Astrocyte of the hippocampus (primary cell): ENCODE data around the gene SLC14A1.
"Not testable (repeated sequence)": the region's sequence is repeated elsewhere in the genome, so short reads cannot be mapped to it uniquely, and the experiment has no call there.

Source experiments
- DNase-seq: peaks from one replicate; pipeline ENCODE4 v3.0.0; 2011; ENCODE audit warnings: low read depth, low spot score

SLC14A1 gene

GRCh38 chr18:45757005-45757404 is 33.0 kb downstream of the SLC14A1 start:
- no peak for DNase-seq

DNA sequence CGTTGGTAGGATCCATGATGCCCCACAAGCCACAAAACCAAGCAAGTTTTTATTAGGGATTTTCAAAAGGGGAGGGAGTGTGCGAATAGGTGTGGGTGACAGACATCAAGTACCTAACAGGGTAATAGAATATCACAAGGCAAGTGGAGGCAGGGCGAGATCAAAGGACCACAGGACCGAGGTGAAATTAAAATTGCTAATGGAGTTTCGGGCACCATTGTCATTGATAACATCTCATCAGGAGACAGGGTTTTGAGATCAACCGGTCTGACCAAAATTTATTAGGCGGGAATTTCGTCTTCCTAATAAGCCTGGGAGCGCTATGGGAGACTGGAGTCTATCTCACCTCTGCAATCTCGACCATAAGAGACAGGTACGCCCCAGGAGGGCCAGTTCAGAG is 33.7 kb downstream of the SLC14A1 start:
- DNase-seq: not testable (repeated sequence)

DNA sequence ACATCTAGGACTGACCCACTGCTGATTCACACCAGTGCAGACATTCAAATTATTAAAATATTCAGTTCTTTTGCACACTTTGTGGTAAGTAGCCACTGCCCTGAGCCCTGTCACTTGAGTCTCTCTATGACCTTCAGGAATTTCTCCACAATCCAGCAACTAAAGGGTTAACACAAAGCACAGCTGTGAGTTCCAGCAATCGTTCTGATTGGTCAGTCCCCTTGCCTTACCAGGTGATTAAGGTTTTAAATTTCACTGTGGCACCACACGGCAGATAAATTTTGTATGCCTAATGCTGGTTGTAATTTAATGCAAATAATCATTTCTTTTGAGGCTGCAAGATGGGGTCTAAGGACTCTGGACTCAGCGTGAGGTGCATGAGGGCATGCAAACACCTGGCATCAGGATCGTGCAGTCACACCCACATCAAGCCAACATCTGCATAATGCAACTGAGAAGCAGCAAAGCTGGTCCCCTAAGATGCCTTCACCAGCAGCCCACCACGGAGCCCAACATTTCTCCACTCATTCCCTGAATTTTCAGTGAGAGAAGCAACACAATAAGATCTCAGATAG is 36.6 kb downstream of the SLC14A1 start:
- no peak for DNase-seq

DNA sequence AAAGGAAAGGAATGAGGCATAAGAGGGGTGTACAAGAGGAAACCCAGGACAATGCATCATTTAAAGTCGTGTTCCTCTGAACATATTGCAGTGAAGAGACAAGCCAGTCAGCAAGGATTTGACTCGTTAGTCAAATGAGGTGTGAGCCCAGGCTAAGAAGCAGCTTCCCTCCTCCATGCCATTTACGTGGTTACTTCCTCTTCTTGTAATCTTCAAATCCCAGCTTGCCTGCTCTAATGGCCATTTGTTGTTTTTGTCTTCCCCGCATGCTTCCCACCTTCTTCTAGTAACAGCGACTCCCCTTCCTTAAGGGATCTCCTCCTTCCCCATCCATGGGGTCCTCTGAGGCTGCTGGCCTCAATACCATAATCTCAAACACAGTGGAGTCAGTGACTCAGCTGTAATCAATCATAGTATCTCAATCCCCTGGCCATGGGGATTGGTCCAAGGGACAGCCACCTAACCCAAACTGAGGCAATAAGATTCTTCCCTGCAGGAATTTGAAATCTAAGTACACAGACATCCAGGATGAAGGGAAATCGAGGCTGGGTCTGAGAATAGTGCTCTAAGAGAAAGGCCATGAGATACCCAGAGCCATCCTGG is 37.6 kb downstream of the SLC14A1 start:
- DNase-seq: no peak

DNA sequence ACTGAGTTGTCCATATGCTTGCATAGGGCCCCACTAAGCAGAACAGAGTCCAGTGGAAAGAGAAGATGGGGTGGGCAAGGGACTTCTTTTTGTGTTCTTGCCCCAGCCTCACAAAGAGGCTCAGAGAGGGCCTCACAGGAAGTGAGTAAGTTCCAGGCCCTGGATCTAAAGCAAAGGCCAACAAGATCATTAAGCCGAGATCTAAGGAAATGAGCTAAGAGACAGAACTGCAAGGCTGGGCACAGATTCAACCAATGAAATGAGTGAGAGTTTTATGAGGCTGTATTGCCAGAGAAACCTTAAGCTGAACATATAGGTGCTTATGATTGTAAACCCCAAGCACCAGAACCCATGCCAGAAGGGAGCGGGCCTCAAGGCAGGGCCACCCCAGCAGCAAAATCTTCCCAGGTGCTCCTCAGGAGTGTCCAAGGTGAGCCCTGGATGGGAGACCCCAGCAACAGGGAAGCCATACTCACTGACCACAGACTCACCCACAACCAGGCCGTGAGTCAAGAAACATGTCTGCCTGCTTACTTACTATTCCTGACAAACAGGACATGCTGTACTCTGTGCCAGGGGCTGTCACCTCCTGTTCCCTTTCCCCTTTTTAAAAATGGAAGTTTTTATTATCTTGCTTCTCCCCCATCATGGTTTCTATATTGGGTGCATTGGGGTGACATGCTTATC is 40.2 kb downstream of the SLC14A1 start:
- DNase-seq: no peak

DNA sequence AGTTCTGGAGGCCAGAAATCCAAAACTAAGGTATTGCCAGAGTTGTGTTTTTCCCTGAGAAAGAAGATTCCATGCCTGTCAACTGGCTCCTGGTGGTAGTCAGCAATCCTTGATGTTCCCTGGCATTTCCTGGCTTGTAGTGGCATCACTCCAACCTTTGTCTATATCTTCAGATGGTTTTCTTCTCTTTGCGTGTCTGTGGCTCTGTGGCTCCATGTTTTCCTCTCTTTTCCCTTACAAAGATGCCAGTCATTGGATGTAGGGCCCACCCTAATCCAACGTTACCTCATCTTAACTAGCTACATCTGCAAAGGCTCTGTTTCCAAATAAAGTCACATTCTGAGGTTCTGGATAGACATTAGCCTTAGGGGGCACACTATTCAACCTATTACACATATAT is 41.8 kb downstream of the SLC14A1 start:
- DNase-seq: no peak

DNA sequence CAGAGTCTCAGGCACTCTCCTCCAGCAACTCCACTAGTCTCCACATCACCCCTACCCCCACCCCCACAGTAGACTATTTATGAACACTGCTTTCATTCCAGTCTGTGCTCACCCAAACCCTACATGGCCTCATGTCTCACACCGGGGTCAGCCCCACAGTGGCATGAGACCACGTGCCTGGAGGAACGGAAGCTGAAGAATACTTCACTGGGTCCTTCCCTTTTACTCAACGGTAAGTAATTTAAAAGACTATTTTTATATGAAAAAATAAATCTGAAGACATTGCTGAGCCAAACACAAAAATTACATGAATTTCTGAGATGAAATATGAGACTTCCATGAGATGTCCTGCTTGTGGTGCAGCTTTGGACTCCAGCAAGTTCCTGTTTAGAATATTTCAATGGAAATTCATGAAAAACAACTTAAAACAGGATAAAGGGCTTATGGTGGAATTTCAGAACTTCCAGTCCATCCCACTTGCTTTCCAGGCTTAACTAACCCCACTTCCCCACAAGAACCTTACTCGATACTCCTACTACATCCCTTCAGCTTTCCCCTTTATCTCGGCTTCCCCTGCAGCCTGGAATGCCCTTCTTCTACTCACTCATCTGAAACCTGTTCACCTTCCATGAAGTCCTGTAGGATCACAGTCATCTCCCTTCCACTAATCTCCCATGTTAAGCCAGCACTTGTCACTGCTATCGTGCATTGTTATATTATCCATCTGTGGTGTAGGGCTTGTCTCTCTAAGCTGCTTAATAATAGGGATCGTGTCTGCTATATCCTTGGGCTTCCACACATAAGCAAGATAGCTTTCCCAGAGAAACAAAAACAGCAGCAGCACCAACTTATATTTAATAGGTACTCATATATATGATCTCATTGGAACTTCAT is 47.9 kb downstream of the SLC14A1 start:
- no peak for DNase-seq

GRCh38 chr18:45774065-45774521 is 50.1 kb downstream of the SLC14A1 start:
- peak; percentile 41 for DNase-seq

GRCh38 chr18:45775241-45775676 is 51.3 kb downstream of the SLC14A1 start:
- DNase-seq: peak; percentile 84

DNA sequence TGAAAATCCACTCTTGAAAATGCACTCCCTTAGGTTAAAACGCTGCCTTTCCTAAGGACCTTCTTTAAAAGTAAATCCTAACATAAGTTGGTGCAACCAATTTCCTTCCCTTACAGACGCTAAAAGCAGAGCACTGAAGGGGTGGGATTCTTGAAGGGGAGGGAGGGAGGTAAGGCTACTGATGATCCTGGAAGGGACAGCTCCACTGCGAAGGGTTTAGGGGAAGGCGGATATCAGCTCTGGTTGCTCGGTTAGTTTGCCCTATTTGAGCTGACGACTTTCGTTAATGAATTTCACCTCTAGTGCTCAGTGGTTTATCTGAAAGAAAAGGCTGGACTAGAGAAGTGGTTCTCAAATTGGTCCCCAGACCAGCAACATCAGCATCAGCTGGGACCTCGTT is 51.8 kb downstream of the SLC14A1 start:
- no peak for DNase-seq

GRCh38 chr18:45777393-45777792 is 53.4 kb downstream of the SLC14A1 start:
- peak; percentile 44 for DNase-seq

- peak; percentile 26 for DNase-seq
These were observed 56.6 kb downstream of the SLC14A1 start for GRCh38 chr18:45780568-45780967.

DNA sequence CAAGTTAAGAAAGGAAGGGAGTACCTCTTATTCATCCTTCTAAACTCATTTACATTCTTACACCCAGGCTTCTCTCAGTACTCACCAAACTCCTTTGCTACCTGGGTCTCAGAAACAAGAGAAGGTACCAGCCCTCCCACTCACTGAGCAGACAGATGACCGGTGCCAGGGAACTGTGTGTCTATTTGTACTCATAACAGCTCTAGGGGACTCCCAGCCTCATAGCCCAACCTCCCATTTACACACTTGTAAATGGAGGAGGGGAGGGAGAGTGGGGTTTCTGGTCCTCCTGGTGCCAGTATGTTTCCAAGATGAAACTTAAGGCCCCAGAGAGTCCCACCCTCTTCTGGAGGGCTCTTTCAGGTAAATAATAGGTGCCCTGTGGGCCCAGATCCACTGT is 58.7 kb downstream of the SLC14A1 start:
- no peak for DNase-seq

DNA sequence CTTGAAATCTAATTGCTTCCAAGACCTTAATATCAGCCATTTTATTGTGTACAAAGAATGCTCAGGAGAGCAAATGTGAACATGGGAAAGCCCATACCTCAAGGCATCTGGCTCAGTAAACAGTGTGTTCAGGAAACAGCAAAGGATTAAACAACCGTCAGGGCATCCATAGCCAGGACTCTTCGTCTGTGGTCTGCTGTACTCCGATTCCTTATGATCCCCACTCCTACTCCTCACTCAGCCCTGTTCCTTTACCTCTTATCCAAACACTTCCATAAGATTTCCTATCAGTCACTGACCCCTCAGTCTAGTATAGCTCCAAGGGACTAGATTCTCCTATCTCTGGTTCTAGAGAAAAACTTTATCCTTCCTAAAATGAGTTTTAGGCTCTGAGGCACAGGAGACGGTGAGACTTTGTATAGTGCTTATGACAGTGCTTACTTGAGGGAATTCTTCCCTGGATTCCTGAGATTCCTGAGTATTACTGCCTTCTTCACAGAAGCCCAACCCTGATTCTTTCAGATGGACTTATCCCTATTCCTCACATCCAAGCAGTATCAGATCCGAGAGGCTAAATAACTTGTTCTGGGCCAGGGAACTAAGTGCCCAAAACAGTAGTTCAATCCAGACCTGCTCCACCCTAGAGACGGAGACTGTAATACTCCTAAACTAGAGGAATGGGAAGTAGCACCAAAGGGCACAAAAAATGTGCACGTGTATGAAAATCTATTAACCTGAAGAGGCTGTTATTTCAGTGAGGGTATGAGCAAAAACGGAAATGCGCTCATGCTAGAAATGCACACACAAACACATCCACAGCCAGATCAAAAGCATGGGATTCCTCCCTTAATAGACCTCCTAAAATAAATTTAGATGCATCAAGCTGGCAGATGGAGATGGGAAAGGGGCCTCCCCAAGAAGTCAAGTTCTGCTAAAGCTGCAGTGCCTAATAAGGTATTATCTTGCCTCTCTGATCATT is 59.4 kb downstream of the SLC14A1 start:
- peak; percentile 50 for DNase-seq

DNA sequence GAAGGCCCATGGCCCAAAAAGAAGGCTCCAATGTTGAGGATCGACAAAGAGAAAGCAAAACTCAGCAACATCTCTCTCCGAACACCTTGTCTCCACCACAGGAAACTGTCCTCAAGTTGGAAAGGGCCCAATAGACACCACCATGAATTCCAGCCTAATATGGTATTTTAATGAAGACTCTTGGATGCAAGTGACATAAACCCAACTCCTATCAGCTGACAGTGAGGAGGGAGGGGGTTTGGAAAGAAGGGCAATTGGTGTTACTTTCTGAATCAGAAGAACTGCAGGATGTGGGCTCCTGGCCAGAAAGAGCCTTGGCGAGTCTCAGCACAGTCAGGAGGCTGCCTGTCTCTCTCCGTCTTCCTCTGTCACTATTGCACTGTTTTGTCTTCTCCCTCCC is 61.2 kb downstream of the SLC14A1 start:
- peak; percentile 35 for DNase-seq

DNA sequence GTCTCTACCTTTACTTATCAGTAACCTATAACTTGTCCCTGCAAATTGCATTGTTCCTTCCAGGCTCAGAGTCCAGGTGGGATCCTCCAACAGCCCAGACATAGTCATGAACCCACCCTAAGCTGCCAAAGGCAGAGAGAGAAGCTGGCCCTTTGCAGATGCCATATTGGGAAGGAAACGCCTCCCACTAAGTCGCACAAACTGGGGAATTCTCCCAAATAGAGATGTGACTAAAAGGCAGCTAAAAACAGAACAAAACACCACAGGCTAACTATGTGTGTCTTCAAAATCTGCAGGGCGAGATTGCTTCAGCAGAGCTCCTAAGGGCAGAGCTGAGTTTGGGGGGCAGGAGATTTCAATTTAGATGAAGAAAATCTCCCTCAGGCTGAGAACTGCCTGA is 63.0 kb downstream of the SLC14A1 start:
- no peak for DNase-seq

- DNase-seq: no peak
These were observed 63.4 kb downstream of the SLC14A1 start for GRCh38 chr18:45787346-45787745.

GRCh38 chr18:45788861-45789260 is 64.9 kb downstream of the SLC14A1 start:
- no peak for DNase-seq

GRCh38 chr18:45792506-45793263 is 68.7 kb downstream of the SLC14A1 start:
- DNase-seq: no peak
